GM12878 (cell line): ENCODE data around the gene SLC25A47. TPM values are rescaled to one million over a fixed set of nuclear protein-coding genes. Genes with fewer than 3 reads are reported as not detected.

ENCODE experiments used
- ATAC-seq: fragments of 200-7000 bp; cut with Tn5 transposase; 3 replicates; pipeline ENCODE4 v1.9.1; 2020; ENCODE audit warnings: mild to moderate bottlenecking, moderate library complexity
- BruUV-seq: library from RNA; stranded (reverse); fragments of 400-500 nt; replicated peaks from 2 replicates; lab custom pipeline; 2021; lab: Mats Ljungman, UMichigan
- CTCF ChIA-PET: fragments of 300-600 bp; sonication (Branson Sonifier 250); formaldehyde crosslinking; extraction: SDS; loops from one replicate; lab custom pipeline; 2021; ENCODE audit warnings: inconsistent platforms; lab: Yijun Ruan, JAX
- POLR2A ChIA-PET: fragments of 350-600 bp; formaldehyde crosslinking; extraction: SDS; loops from one replicate; lab custom pipeline; 2021; ENCODE audit warnings: inconsistent platforms; lab: Charles Lee
- RAD21 ChIA-PET: fragments of 300-600 bp; sonication (Branson Sonifier 250); formaldehyde crosslinking; loops from one replicate; lab custom pipeline; 2023; ENCODE audit warnings: antibody characterized with exemption; ENCODE audit not compliant: unreplicated experiment; lab: Charles Lee
- SMC1A ChIA-PET: fragments of 300-600 bp; sonication (Branson Sonifier 250); formaldehyde crosslinking; loops from one replicate; lab custom pipeline; 2023; ENCODE audit not compliant: unreplicated experiment, uncharacterized antibody; lab: Charles Lee
- DNase-seq: peaks from one replicate; pipeline ENCODE4 v3.0.0-alpha.2; 2011; ENCODE audit warnings: low read depth, low spot score
- FAIRE-seq: peaks from 3 replicates; lab custom pipeline; 2011; peaks lifted over from hg19 to GRCh38; lab: Jason Lieb, UNC
- H2AFZ ChIP-seq: 2 replicates; pipeline ENCODE4 v1.6.0; 2011; ENCODE audit warnings: low read depth, low read length, control low read depth; ENCODE audit not compliant: control insufficient read depth
- H3K27ac ChIP-seq: 2 replicates; pipeline ENCODE4 v1.5.1; 2011; ENCODE audit warnings: control low read depth; ENCODE audit not compliant: control insufficient read depth, insufficient read depth
- H3K27me3 ChIP-seq, 2 experiments: replicated peaks in 1 of 2; 2 replicates each; pipeline versions ENCODE4 v1.6.0 to v1.6.1; 2011; ENCODE audit warnings: low read length in 1 of 2; ENCODE audit not compliant: control insufficient read depth in 2 of 2, insufficient read depth in 2 of 2
- H3K36me3 ChIP-seq, 2 experiments: 2 replicates each; pipeline ENCODE4 v1.5.1; 2011; ENCODE audit warnings: low read length in 1 of 2; ENCODE audit not compliant: control insufficient read depth in 2 of 2, insufficient read depth in 2 of 2
- H3K4me1 ChIP-seq: 2 replicates; pipeline ENCODE4 v1.6.1; 2011; ENCODE audit warnings: mild to moderate bottlenecking, low read length, moderate library complexity, mixed read lengths; ENCODE audit not compliant: control insufficient read depth, insufficient read depth
- H3K4me2 ChIP-seq: 2 replicates; pipeline ENCODE4 v1.6.0; 2011; ENCODE audit warnings: control low read depth; ENCODE audit not compliant: control insufficient read depth, insufficient read depth
- H3K4me3 ChIP-seq: fragments of 200-600 bp; sonication (generic); 2 replicates; pipeline ENCODE4 v1.5.1; 2016
- H3K79me2 ChIP-seq: 2 replicates; pipeline ENCODE4 v1.6.0; 2011; ENCODE audit warnings: low read length; ENCODE audit not compliant: control insufficient read depth, insufficient read depth
- H3K9ac ChIP-seq: 2 replicates; pipeline ENCODE4 v1.8.0; 2011; ENCODE audit warnings: low read length, control low read depth, mixed read lengths; ENCODE audit not compliant: control insufficient read depth, insufficient read depth
- H3K9me3 ChIP-seq: replicated peaks from 3 replicates; pipeline ENCODE4 v1.5.1; 2011; ENCODE audit warnings: mild to moderate bottlenecking, low read length; ENCODE audit not compliant: control insufficient read depth, insufficient read depth
- H4K20me1 ChIP-seq: 2 replicates; pipeline ENCODE4 v1.6.0; 2011; ENCODE audit not compliant: control insufficient read depth, insufficient read depth
- BHLHE40 ChIP-seq, 2 experiments: fragments of 450-650 bp in 1 of 2; IDR thresholded peaks; 2 replicates each; pipeline ENCODE4 v1.6.1; 2011 to 2017; ENCODE audit warnings: low read depth in 2 of 2, borderline replicate concordance in 1 of 2, improper control_type of control experiment in 1 of 2, low read length in 1 of 2, mild to moderate bottlenecking in 1 of 2
- IKZF1 ChIP-seq: fragments of 450-650 bp; conservative IDR thresholded peaks from 2 replicates; pipeline ENCODE4 v1.6.1; 2017; ENCODE audit warnings: antibody characterized with exemption, mild to moderate bottlenecking
- IRF4 ChIP-seq: IDR thresholded peaks from 2 replicates; pipeline ENCODE4 v1.6.1; 2011; ENCODE audit warnings: low read depth, low read length
- MEF2B ChIP-seq: fragments of 450-650 bp; IDR thresholded peaks from 2 replicates; pipeline ENCODE4 v1.6.1; 2018; ENCODE audit warnings: mild to moderate bottlenecking, moderate library complexity; ENCODE audit not compliant: partially characterized antibody, poor library complexity, severe bottlenecking
- NR2C1 ChIP-seq: fragments of 450-650 bp; IDR thresholded peaks from 2 replicates; pipeline ENCODE4 v1.6.1; 2017; ENCODE audit warnings: antibody characterized with exemption, mild to moderate bottlenecking, moderate library complexity
- NR2F1 ChIP-seq: fragments of 450-650 bp; conservative IDR thresholded peaks from 2 replicates; pipeline ENCODE4 v1.6.1; 2017; ENCODE audit warnings: mild to moderate bottlenecking
- SRF ChIP-seq, 2 experiments: IDR thresholded peaks; 2 replicates each; pipeline ENCODE4 v1.6.1; 2011; ENCODE audit warnings: low read depth in 2 of 2, low read length in 2 of 2, mild to moderate bottlenecking in 1 of 2, moderate library complexity in 1 of 2
- YBX1 ChIP-seq: fragments of 450-650 bp; IDR thresholded peaks from 2 replicates; pipeline ENCODE4 v1.6.1; 2016; ENCODE audit warnings: antibody characterized with exemption
- WGBS: methylation state at CpG from one replicate; pipeline ENCODE4 v1.1.6; 2016; ENCODE audit warnings: low lambda C conversion rate; ENCODE audit not compliant: insufficient replicate concordance, insufficient coverage; ENCODE audit errors: missing lambda C conversion rate; 5-methylcytosine and 5-hydroxymethylcytosine counted together
- in situ Hi-C: fragments of 300-500 bp; cut with MboI; formaldehyde crosslinking; loops from 9 replicates; pipeline ENCODE4 v1.14.3; 2018; ENCODE audit warnings: mixed read lengths
- intact Hi-C: fragments of 100-400 bp; cut with micrococcal nuclease; formaldehyde crosslinking; loops from one replicate; pipeline ENCODE4 v1.14.2; 2022; ENCODE audit not compliant: unreplicated experiment
- polyA plus RNA-seq, 11 experiments: library from polyadenylated mRNA; depleted of rRNA in 4 of 11; unstranded in 6 of 11; stranded (reverse) in 5 of 11; fragments of >200 nt; fragmentation: Nextera tagmentation in 4 of 11; fragmentation: Illumina TruSeq in 1 of 11; extraction: Ambion mirVana in 4 of 11; extraction: Trizol in 1 of 11; gene quantifications; 1 replicate in 1 of 11; 2 replicates in 10 of 11; pipeline versions ENCODE4 v1.2.1 to v1.2.3, GENCODE V29; 2011 to 2016; ENCODE audit warnings: inconsistent platforms in 2 of 11, missing spikeins in 2 of 11, low read depth in 1 of 11
- total RNA-seq, 4 experiments: library from RNA; depleted of rRNA in 3 of 4; stranded (reverse); fragments of >200 nt in 3 of 4; fragmentation: Illumina TruSeq in 1 of 4; extraction: Trizol in 1 of 4; gene quantifications; 2 replicates each; pipeline versions ENCODE4 v1.2.1 to v1.2.3, GENCODE V29; 2013 to 2021
- TF ChIP-seq, protein P1 (sequence below): fragments of 450-650 bp; IDR thresholded peaks from 2 replicates; pipeline ENCODE4 v1.6.1; 2017; ENCODE audit warnings: antibody characterized with exemption, mild to moderate bottlenecking, moderate library complexity
- TF ChIP-seq, protein P2 (sequence below): fragments of 450-650 bp; IDR thresholded peaks from 2 replicates; pipeline ENCODE4 v1.6.1; 2017; ENCODE audit warnings: mild to moderate bottlenecking, moderate library complexity
- TF ChIP-seq, protein P3 (sequence below), 3 experiments: IDR thresholded peaks in 2 of 3; conservative IDR thresholded peaks in 1 of 3; 2 replicates each; pipeline ENCODE4 v1.5.1; 2011; ENCODE audit warnings: low read depth in 3 of 3, low read length in 3 of 3, mild to moderate bottlenecking in 3 of 3, control low read depth in 2 of 3, moderate library complexity in 2 of 3, inconsistent platforms in 1 of 3, mixed read lengths in 1 of 3; ENCODE audit not compliant: control insufficient read depth in 2 of 3, insufficient read depth in 1 of 3; ENCODE audit errors: extremely low read depth in 1 of 3

The SLC25A47 gene
- total and polyA plus RNA-seq, 10 of the 15 experiments (the other 5 are each of a cell fraction or from before 2014, with no cell fraction given) = 0.14 TPM; not detected in 9

DNA sequence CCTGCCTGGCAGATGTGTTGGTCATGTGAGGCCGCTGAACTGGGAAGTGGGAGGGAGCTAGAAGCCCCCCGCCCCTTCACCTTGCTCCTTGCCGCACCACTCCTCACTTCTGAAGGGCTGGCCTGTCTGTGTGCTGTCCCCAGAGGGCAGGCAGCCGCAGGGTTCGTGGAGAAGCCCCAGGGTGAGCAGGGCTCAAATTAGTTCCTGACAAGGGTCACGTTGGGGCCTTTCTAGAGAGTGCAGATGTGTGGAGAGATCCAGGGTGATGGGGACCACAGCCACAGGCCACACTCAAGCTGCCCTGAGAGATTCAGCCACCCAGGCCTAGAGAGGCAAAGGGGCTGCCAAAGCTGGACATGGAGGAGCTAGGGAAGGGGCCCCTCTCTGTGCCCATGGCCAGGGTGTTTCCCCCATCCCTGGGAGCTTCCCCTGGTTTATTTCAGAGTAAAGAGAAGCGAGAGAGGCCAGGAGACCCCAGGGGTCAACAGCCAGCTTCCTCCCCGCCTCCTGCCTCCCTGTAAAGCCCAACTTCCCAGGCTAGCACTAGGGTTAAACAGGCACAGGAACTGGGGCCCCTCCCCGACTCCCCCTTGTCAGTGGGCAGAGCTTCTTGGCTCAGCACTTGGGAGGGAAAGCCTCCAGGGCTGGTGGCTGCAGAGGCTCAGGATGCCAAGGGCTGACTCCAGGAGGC lies 33.1 kb upstream of the SLC25A47 start:
- Histone ChIP-seq H3K4me3 (no peak overlapping the region), H3K4me1 (no peaks in the 10 kb centered on the region), H3K27me3 (no peaks in the 10 kb centered on the region), H3K36me3 (no peaks in the 10 kb centered on the region), H3K9ac (no peak overlapping the region), H3K27ac (no peak overlapping the region), H4K20me1 (no peaks in the 10 kb centered on the region), H3K4me2 (no peak overlapping the region), H3K79me2 (no peaks in the 10 kb centered on the region), H2AFZ (no peak overlapping the region), H3K9me3 (no peaks in the 10 kb centered on the region)
- ChIA-PET RAD21 (interaction anchor here (0.7 to 1.5 kb wide), 5 partner anchors 49 to 130 kb away, joined by 3 to 5 read pairs (median 3); partner anchors contain the start of gene DEGS2), SMC1A (interaction anchor here (0.9 to 1.8 kb wide), 2 partner anchors 12 to 87 kb away, joined by 3 to 9 read pairs; no protein-coding TSS in a partner anchor), POLR2A (interaction anchor here (0.5 to 0.8 kb wide), 2 partner anchors 46 to 48 kb away, joined by 3 to 4 read pairs; no protein-coding TSS in a partner anchor), CTCF (interaction anchor here (0.9 to 2.4 kb wide), 7 partner anchors 8 to 355 kb away, joined by 3 to 12 read pairs (median 4); no protein-coding TSS in a partner anchor)
- in situ Hi-C loops = loop anchor here (10.0 kb wide), 1 partner anchor 355 kb away; no protein-coding TSS in a partner anchor
- no TSS peak for BruUV-seq
- FAIRE-seq (no peak), DNase-seq (no peak), ATAC-seq (no peak)
- intact Hi-C loops = no loop called here
- 33% methylated on average over 9 of the region's 9 CpGs for WGBS
- TF ChIP-seq NR2F1 (peak; percentile 74), SRF (IDR thresholded peaks at IDR 0.05; ENCODE audit: low read depth in 2 of 2, low read length in 2 of 2) (no peak), IRF4 (no peak), NR2C1 (no peak), BHLHE40 (IDR thresholded peaks at IDR 0.05; ENCODE audit: borderline replicate concordance in 1 of 2, low read depth in 2 of 2, low read length in 1 of 2) (peak in 1 of 2 experiments; percentile 24; a peak in 1 of 4 replicates), YBX1 (no peak), IKZF1 (peak; percentile 27; the same call in 1 of the 2 replicates), MEF2B (peak; percentile 59)
- TF ChIP-seq, protein P1, sequence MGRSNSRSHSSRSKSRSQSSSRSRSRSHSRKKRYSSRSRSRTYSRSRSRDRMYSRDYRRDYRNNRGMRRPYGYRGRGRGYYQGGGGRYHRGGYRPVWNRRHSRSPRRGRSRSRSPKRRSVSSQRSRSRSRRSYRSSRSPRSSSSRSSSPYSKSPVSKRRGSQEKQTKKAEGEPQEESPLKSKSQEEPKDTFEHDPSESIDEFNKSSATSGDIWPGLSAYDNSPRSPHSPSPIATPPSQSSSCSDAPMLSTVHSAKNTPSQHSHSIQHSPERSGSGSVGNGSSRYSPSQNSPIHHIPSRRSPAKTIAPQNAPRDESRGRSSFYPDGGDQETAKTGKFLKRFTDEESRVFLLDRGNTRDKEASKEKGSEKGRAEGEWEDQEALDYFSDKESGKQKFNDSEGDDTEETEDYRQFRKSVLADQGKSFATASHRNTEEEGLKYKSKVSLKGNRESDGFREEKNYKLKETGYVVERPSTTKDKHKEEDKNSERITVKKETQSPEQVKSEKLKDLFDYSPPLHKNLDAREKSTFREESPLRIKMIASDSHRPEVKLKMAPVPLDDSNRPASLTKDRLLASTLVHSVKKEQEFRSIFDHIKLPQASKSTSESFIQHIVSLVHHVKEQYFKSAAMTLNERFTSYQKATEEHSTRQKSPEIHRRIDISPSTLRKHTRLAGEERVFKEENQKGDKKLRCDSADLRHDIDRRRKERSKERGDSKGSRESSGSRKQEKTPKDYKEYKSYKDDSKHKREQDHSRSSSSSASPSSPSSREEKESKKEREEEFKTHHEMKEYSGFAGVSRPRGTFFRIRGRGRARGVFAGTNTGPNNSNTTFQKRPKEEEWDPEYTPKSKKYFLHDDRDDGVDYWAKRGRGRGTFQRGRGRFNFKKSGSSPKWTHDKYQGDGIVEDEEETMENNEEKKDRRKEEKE = no peak
- TF ChIP-seq, protein P2, sequence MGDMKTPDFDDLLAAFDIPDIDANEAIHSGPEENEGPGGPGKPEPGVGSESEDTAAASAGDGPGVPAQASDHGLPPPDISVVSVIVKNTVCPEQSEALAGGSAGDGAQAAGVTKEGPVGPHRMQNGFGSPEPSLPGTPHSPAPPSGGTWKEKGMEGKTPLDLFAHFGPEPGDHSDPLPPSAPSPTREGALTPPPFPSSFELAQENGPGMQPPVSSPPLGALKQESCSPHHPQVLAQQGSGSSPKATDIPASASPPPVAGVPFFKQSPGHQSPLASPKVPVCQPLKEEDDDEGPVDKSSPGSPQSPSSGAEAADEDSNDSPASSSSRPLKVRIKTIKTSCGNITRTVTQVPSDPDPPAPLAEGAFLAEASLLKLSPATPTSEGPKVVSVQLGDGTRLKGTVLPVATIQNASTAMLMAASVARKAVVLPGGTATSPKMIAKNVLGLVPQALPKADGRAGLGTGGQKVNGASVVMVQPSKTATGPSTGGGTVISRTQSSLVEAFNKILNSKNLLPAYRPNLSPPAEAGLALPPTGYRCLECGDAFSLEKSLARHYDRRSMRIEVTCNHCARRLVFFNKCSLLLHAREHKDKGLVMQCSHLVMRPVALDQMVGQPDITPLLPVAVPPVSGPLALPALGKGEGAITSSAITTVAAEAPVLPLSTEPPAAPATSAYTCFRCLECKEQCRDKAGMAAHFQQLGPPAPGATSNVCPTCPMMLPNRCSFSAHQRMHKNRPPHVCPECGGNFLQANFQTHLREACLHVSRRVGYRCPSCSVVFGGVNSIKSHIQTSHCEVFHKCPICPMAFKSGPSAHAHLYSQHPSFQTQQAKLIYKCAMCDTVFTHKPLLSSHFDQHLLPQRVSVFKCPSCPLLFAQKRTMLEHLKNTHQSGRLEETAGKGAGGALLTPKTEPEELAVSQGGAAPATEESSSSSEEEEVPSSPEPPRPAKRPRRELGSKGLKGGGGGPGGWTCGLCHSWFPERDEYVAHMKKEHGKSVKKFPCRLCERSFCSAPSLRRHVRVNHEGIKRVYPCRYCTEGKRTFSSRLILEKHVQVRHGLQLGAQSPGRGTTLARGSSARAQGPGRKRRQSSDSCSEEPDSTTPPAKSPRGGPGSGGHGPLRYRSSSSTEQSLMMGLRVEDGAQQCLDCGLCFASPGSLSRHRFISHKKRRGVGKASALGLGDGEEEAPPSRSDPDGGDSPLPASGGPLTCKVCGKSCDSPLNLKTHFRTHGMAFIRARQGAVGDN = peak; percentile 71; the same call in 1 of the 2 replicates
- TF ChIP-seq, protein P3, sequence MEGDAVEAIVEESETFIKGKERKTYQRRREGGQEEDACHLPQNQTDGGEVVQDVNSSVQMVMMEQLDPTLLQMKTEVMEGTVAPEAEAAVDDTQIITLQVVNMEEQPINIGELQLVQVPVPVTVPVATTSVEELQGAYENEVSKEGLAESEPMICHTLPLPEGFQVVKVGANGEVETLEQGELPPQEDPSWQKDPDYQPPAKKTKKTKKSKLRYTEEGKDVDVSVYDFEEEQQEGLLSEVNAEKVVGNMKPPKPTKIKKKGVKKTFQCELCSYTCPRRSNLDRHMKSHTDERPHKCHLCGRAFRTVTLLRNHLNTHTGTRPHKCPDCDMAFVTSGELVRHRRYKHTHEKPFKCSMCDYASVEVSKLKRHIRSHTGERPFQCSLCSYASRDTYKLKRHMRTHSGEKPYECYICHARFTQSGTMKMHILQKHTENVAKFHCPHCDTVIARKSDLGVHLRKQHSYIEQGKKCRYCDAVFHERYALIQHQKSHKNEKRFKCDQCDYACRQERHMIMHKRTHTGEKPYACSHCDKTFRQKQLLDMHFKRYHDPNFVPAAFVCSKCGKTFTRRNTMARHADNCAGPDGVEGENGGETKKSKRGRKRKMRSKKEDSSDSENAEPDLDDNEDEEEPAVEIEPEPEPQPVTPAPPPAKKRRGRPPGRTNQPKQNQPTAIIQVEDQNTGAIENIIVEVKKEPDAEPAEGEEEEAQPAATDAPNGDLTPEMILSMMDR (IDR thresholded peaks at IDR 0.05 in 2 of 3, conservative IDR thresholded peaks at IDR 0.05 in 1 of 3; ENCODE audit: control insufficient read depth in 2 of 3, extremely low read depth in 1 of 3, insufficient read depth in 1 of 3, low read depth in 3 of 3, low read length in 3 of 3) = 0 out of 6 replicates have a peak, but pooled peaks of 1 of the 3 experiments have one; percentile 7
